DOHH2 (cell line): ENCODE data around the gene CNTD1.
"Not testable (repeated sequence)": the region's sequence is repeated elsewhere in the genome, so short reads cannot be mapped to it uniquely, and the experiment has no call there.

ENCODE experiments used
- H3F3A ChIP-seq: fragments of 200-600 bp; sonication (generic), shearing (Covaris generic); 2 replicates; pipeline ENCODE4 v1.6.0; 2016; ENCODE audit warnings: antibody characterized with exemption, mild to moderate bottlenecking; ENCODE audit not compliant: control insufficient read depth, insufficient read depth
- H3K27ac ChIP-seq: fragments of 200-600 bp; sonication (generic); 2 replicates; pipeline ENCODE4 v1.5.1; 2014; ENCODE audit warnings: low read depth, mild to moderate bottlenecking, low read length, moderate library complexity
- H3K27me3 ChIP-seq: fragments of 200-600 bp; sonication (generic); 2 replicates; pipeline ENCODE4 v1.6.1; 2014; ENCODE audit warnings: mild to moderate bottlenecking, low read length, mixed read lengths; ENCODE audit not compliant: control insufficient read depth
- H3K36me3 ChIP-seq: fragments of 200-600 bp; sonication (generic); 2 replicates; pipeline ENCODE4 v1.6.1; 2014; ENCODE audit warnings: mild to moderate bottlenecking, low read length, moderate library complexity, mixed read lengths; ENCODE audit not compliant: control insufficient read depth
- H3K4me1 ChIP-seq: fragments of 200-600 bp; sonication (generic); 2 replicates; pipeline ENCODE4 v1.6.1; 2014; ENCODE audit warnings: mild to moderate bottlenecking, low read length, mixed read lengths; ENCODE audit not compliant: control insufficient read depth
- H3K4me2 ChIP-seq: fragments of 200-600 bp; sonication (generic); 2 replicates; pipeline ENCODE4 v1.6.0; 2014; ENCODE audit warnings: mild to moderate bottlenecking, low read length, moderate library complexity
- H3K4me3 ChIP-seq: fragments of 200-600 bp; sonication (generic); 2 replicates; pipeline ENCODE4 v1.5.1; 2014; ENCODE audit warnings: mild to moderate bottlenecking, low read length, mixed read lengths
- H3K79me2 ChIP-seq: fragments of 200-600 bp; sonication (generic); 2 replicates; pipeline ENCODE4 v1.6.1; 2014; ENCODE audit warnings: mild to moderate bottlenecking, low read length, mixed read lengths; ENCODE audit not compliant: control insufficient read depth
- H3K9me2 ChIP-seq: fragments of 200-600 bp; sonication (generic); replicated peaks from 2 replicates; pipeline ENCODE4 v1.6.1; 2014; ENCODE audit warnings: mild to moderate bottlenecking, low read length, mixed read lengths; ENCODE audit not compliant: control insufficient read depth
- H3K9me3 ChIP-seq: fragments of 200-600 bp; sonication (generic); 2 replicates; pipeline ENCODE4 v1.6.1; 2014; ENCODE audit warnings: antibody characterized with exemption, low read length, mixed read lengths; ENCODE audit not compliant: control insufficient read depth, insufficient read depth
- H4K20me1 ChIP-seq: fragments of 200-600 bp; sonication (generic); 2 replicates; pipeline ENCODE4 v1.6.0; 2014; ENCODE audit warnings: low read depth, mild to moderate bottlenecking, antibody characterized with exemption, low read length, moderate library complexity; ENCODE audit not compliant: control insufficient read depth, insufficient read depth
- EZH2phosphoT487 ChIP-seq: fragments of 200-600 bp; sonication (generic); IDR thresholded peaks from 2 replicates; pipeline ENCODE4 v1.6.1; 2017; ENCODE audit warnings: borderline replicate concordance, mild to moderate bottlenecking, antibody characterized with exemption, low read length, moderate library complexity, mixed read lengths
- TF ChIP-seq, protein P1 (sequence below): fragments of 200-600 bp; sonication (generic); IDR thresholded peaks from one replicate; pipeline ENCODE4 v1.5.1; 2014; ENCODE audit warnings: antibody characterized with exemption, mild to moderate bottlenecking, low read depth, low read length; ENCODE audit not compliant: poor library complexity, severe bottlenecking

The CNTD1 gene

DNA sequence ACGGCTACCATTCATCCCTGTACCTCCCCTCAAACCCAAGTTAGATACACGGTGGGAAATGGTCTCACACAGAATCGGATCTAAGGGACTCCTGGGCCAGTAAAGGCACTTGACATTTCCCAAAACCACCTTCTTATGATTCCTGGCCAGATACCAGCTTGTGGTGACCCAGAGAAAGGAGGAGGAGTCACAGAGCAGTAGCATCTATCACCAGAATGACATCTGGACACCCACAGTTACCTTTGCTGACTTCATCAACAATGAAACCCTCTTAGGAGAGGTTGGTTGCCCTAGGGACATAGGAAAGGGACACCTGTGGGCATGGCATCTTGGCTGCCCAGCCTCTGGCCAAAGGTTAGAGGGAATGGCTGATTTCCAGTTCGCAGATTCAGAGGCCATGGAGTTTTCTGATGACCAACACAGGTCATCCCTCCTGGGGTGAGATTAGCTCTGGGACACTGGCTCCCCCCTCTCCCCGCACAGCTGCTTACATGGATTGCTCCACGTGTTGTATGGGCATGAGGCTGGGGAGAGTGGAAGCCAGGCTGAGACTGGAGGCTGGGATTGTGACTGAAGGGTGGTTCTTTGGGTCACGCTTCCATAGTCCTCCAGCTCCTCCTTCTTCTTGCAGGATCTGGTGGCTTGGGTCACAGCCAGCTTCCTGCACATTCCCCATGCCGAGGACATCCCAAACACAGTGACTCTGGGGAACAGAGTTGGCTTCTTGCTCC lies 51.0 kb downstream of the CNTD1 start:
- TF ChIP-seq, protein P1, sequence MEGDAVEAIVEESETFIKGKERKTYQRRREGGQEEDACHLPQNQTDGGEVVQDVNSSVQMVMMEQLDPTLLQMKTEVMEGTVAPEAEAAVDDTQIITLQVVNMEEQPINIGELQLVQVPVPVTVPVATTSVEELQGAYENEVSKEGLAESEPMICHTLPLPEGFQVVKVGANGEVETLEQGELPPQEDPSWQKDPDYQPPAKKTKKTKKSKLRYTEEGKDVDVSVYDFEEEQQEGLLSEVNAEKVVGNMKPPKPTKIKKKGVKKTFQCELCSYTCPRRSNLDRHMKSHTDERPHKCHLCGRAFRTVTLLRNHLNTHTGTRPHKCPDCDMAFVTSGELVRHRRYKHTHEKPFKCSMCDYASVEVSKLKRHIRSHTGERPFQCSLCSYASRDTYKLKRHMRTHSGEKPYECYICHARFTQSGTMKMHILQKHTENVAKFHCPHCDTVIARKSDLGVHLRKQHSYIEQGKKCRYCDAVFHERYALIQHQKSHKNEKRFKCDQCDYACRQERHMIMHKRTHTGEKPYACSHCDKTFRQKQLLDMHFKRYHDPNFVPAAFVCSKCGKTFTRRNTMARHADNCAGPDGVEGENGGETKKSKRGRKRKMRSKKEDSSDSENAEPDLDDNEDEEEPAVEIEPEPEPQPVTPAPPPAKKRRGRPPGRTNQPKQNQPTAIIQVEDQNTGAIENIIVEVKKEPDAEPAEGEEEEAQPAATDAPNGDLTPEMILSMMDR = no peak
- TF ChIP-seq EZH2phosphoT487 = no peak
- no peaks in the 10 kb centered on the region for H3K27me3 ChIP-seq
- no peaks in the 10 kb centered on the region for H3K4me1 ChIP-seq
- H3K79me2 ChIP-seq = no peaks in the 10 kb centered on the region
- peaks cover 14% of the 10 kb centered on the region for H3F3A ChIP-seq
- H3K4me2 ChIP-seq = no peak overlapping the region
- peaks cover 4% of the 10 kb centered on the region; the same call in 1 of the 2 replicates for H4K20me1 ChIP-seq
- H3K4me3 ChIP-seq = no peak overlapping the region
- H3K27ac ChIP-seq = no peak overlapping the region
- no peaks in the 10 kb centered on the region for H3K9me3 ChIP-seq
- peaks cover 9% of the 10 kb centered on the region for H3K36me3 ChIP-seq
- no peaks in the 10 kb centered on the region for H3K9me2 ChIP-seq

DNA sequence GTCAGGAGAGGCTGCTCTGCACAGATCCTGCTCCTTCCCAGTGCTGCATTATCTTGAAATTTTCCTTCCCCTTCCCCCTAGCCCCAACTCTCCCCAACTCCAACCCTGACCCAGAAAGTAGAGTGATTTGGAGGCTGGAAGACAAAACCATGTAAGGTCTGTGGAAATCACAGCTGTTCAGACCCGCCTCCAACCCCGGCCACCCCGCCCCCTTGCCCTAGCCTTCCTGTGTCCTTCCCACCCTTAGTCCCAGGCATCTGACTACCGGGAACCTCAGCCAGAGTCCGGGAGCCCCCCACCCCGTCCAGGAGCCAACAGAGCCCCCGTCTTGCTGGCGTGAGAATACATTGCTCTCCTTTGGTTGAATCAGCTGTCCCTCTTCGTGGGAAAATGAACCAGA lies 52.3 kb downstream of the CNTD1 start, which contains the start of gene AOC3:
AOC3 (plus strand) TSS at position 246 of the 400 bp plus-strand sequence; CDS start at position 391, 145 bp downstream.
- no peaks in the 10 kb centered on the region for H3K36me3 ChIP-seq
- no peak within 1 kb of the TSS for H3K4me2 ChIP-seq
- H3F3A ChIP-seq = peaks cover 14% of the 10 kb centered on the region
- TF ChIP-seq, protein P1 = no peak
- TF ChIP-seq EZH2phosphoT487 = no peak
- H3K4me3 ChIP-seq = no peak within 1 kb of the TSS
- no peaks in the 10 kb centered on the region for H3K27me3 ChIP-seq
- no peak within 1 kb of the TSS for H3K27ac ChIP-seq
- H3K9me3 ChIP-seq = no peaks in the 10 kb centered on the region
- no peaks in the 10 kb centered on the region for H3K79me2 ChIP-seq
- H3K9me2 ChIP-seq = no peaks in the 10 kb centered on the region
- no peaks in the 10 kb centered on the region for H3K4me1 ChIP-seq
- no peaks in the 10 kb centered on the region for H4K20me1 ChIP-seq

DNA sequence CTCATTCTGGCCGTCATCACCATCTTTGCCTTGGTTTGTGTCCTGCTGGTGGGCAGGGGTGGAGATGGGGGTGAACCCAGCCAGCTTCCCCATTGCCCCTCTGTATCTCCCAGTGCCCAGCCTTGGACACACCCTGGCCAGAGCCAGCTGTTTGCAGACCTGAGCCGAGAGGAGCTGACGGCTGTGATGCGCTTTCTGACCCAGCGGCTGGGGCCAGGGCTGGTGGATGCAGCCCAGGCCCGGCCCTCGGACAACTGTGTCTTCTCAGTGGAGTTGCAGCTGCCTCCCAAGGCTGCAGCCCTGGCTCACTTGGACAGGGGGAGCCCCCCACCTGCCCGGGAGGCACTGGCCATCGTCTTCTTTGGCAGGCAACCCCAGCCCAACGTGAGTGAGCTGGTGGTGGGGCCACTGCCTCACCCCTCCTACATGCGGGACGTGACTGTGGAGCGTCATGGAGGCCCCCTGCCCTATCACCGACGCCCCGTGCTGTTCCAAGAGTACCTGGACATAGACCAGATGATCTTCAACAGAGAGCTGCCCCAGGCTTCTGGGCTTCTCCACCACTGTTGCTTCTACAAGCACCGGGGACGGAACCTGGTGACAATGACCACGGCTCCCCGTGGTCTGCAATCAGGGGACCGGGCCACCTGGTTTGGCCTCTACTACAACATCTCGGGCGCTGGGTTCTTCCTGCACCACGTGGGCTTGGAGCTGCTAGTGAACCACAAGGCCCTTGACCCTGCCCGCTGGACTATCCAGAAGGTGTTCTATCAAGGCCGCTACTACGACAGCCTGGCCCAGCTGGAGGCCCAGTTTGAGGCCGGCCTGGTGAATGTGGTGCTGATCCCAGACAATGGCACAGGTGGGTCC lies 52.9 kb downstream of the CNTD1 start:
- H3K4me1 ChIP-seq, H3K79me2 ChIP-seq, H3K9me2 ChIP-seq, H3K27ac ChIP-seq, H3K4me3 ChIP-seq, H3K4me2 ChIP-seq, H3K9me3 ChIP-seq, H3K27me3 ChIP-seq, H3K36me3 ChIP-seq, H4K20me1 ChIP-seq: not testable (repeated sequence)
- H3F3A ChIP-seq = peaks cover 11% of the 10 kb centered on the region

DNA sequence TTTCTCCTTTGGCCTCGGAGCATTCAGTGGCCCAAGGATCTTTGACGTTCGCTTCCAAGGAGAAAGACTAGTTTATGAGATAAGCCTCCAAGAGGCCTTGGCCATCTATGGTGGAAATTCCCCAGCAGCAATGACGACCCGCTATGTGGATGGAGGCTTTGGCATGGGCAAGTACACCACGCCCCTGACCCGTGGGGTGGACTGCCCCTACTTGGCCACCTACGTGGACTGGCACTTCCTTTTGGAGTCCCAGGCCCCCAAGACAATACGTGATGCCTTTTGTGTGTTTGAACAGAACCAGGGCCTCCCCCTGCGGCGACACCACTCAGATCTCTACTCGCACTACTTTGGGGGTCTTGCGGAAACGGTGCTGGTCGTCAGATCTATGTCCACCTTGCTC lies 53.7 kb downstream of the CNTD1 start:
- Histone ChIP-seq H3K27me3 (no peaks in the 10 kb centered on the region), H3K4me1 (no peaks in the 10 kb centered on the region), H3F3A (peaks cover 4% of the 10 kb centered on the region; the same call in 1 of the 2 replicates), H3K79me2 (no peaks in the 10 kb centered on the region), H3K4me2 (no peak overlapping the region), H3K9me3 (no peaks in the 10 kb centered on the region), H3K9me2 (no peaks in the 10 kb centered on the region), H3K4me3 (no peak overlapping the region), H3K27ac (no peak overlapping the region), H3K36me3 (no peaks in the 10 kb centered on the region), H4K20me1 (no peaks in the 10 kb centered on the region)
- no peak for TF ChIP-seq EZH2phosphoT487
- TF ChIP-seq, protein P1 = no peak
